Measurements from ENCODE around the gene IER5.

The IER5 gene

GRCh38 chr1:181089676-181090544 lies 1.4 kb downstream of the IER5 start (continued):
- TF ChIP-seq ZNF148 (tag by site-specific recombination; IDR thresholded peaks at IDR 0.05; ENCODE audit: borderline replicate concordance): no peak
- TF ChIP-seq, protein P1, sequence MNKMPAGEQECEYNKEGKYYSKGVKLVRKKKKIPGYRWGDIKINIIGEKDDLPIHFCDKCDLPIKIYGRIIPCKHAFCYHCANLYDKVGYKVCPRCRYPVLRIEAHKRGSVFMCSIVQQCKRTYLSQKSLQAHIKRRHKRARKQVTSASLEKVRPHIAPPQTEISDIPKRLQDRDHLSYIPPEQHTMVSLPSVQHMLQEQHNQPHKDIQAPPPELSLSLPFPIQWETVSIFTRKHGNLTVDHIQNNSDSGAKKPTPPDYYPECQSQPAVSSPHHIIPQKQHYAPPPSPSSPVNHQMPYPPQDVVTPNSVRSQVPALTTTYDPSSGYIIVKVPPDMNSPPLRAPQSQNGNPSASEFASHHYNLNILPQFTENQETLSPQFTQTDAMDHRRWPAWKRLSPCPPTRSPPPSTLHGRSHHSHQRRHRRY (tag by site-specific recombination; IDR thresholded peaks at IDR 0.05): peak; percentile 100
- peak; percentile 86 for TF ChIP-seq ZBTB20 (tag by site-specific recombination; IDR thresholded peaks at IDR 0.05)
- TF ChIP-seq BCL11B (tag by site-specific recombination; IDR thresholded peaks at IDR 0.05; ENCODE audit: low read depth): peak; percentile 39; the same call in 1 of the 2 replicates
- TF ChIP-seq ZSCAN4 (tag by site-specific recombination; IDR thresholded peaks at IDR 0.05): no peak
- no peak for TF ChIP-seq ZNF518A (tag by site-specific recombination; conservative IDR thresholded peaks at IDR 0.05; ENCODE audit: low read depth)
- TF ChIP-seq, protein P2, sequence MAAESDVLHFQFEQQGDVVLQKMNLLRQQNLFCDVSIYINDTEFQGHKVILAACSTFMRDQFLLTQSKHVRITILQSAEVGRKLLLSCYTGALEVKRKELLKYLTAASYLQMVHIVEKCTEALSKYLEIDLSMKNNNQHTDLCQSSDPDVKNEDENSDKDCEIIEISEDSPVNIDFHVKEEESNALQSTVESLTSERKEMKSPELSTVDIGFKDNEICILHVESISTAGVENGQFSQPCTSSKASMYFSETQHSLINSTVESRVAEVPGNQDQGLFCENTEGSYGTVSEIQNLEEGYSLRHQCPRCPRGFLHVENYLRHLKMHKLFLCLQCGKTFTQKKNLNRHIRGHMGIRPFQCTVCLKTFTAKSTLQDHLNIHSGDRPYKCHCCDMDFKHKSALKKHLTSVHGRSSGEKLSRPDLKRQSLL (tag by site-specific recombination; IDR thresholded peaks at IDR 0.05): 0 out of 2 replicates have a peak, but pooled peaks have one; percentile 10
- no peak for TF ChIP-seq ZNF223 (tag by site-specific recombination; IDR thresholded peaks at IDR 0.05)
- peak; percentile 93 for TF ChIP-seq ZBTB8A (tag by site-specific recombination; IDR thresholded peaks at IDR 0.05)
- TF ChIP-seq KLF1 (tag by site-specific recombination; IDR thresholded peaks at IDR 0.05): peak; percentile 18; the same call in 1 of the 2 replicates
- peak; percentile 71 for TF ChIP-seq GLIS2 (tag by site-specific recombination; IDR thresholded peaks at IDR 0.05)
- TF ChIP-seq ZNF747 (tag by site-specific recombination; IDR thresholded peaks at IDR 0.05): no peak
- TF ChIP-seq ZBTB17 (tag by site-specific recombination; IDR thresholded peaks at IDR 0.05): peak; percentile 46; the same call in 1 of the 2 replicates
- TF ChIP-seq ZNF501 (tag by site-specific recombination; IDR thresholded peaks at IDR 0.05): 0 out of 2 replicates have a peak, but pooled peaks have one; percentile 24
- TF ChIP-seq, protein P3, sequence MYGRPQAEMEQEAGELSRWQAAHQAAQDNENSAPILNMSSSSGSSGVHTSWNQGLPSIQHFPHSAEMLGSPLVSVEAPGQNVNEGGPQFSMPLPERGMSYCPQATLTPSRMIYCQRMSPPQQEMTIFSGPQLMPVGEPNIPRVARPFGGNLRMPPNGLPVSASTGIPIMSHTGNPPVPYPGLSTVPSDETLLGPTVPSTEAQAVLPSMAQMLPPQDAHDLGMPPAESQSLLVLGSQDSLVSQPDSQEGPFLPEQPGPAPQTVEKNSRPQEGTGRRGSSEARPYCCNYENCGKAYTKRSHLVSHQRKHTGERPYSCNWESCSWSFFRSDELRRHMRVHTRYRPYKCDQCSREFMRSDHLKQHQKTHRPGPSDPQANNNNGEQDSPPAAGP (tag by site-specific recombination; IDR thresholded peaks at IDR 0.05): 0 out of 2 replicates have a peak, but pooled peaks have one; percentile 34
- 0 out of 2 replicates have a peak, but pooled peaks have one; percentile 32 for TF ChIP-seq ZNF2 (tag by site-specific recombination; IDR thresholded peaks at IDR 0.05)
- TF ChIP-seq ZNF335 (tag by site-specific recombination; conservative IDR thresholded peaks at IDR 0.05): peak; percentile 51
- no peak for TF ChIP-seq ZSCAN23 (tag by site-specific recombination; IDR thresholded peaks at IDR 0.05)
- peak; percentile 31; the same call in 1 of the 2 replicates for TF ChIP-seq ZNF10 (tag by site-specific recombination; IDR thresholded peaks at IDR 0.05)
- 0 out of 2 replicates have a peak, but pooled peaks have one; percentile 57 for TF ChIP-seq ZBTB7A (tag by site-specific recombination; IDR thresholded peaks at IDR 0.05; ENCODE audit: low read depth)
- TF ChIP-seq ZNF391 (tag by site-specific recombination; IDR thresholded peaks at IDR 0.05; ENCODE audit: borderline replicate concordance, low read depth): peak; percentile 55; the same call in 1 of the 2 replicates
- TF ChIP-seq, protein P4, sequence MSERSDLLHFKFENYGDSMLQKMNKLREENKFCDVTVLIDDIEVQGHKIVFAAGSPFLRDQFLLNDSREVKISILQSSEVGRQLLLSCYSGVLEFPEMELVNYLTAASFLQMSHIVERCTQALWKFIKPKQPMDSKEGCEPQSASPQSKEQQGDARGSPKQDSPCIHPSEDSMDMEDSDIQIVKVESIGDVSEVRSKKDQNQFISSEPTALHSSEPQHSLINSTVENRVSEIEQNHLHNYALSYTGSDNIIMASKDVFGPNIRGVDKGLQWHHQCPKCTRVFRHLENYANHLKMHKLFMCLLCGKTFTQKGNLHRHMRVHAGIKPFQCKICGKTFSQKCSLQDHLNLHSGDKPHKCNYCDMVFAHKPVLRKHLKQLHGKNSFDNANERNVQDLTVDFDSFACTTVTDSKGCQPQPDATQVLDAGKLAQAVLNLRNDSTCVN (tag by site-specific recombination; optimal IDR thresholded peaks at IDR 0.05): peak; percentile 82

Measured in HEK293 (cell line).